Panc1 (cell line): Measurements from ENCODE around the gene PCLO. TPM values are rescaled to one million over a fixed set of nuclear protein-coding genes. Genes with fewer than 3 reads are reported as not detected.

Experiments
- ATAC-seq: fragments of 200-7000 bp; cut with Tn5 transposase; 2 replicates; pipeline ENCODE4 v1.9.1; 2020; ENCODE audit warnings: mild to moderate bottlenecking, moderate library complexity
- BruUV-seq: library from RNA; stranded (reverse); fragments of 400-500 nt; replicated peaks from 2 replicates; lab custom pipeline; 2021; lab: Mats Ljungman, UMichigan
- CTCF ChIA-PET: fragments of 300-600 bp; sonication (Branson Sonifier 250); formaldehyde crosslinking; loops from one replicate; lab custom pipeline; 2022; ENCODE audit warnings: antibody characterized with exemption; lab: Charles Lee
- POLR2A ChIA-PET: fragments of 300-600 bp; sonication (Branson Sonifier 250); formaldehyde crosslinking; loops from one replicate; lab custom pipeline; 2022; ENCODE audit warnings: antibody characterized with exemption; lab: Charles Lee
- DNase-seq: peaks from one replicate; pipeline ENCODE4 v3.0.0-alpha.2; 2010; ENCODE audit warnings: low read depth, low spot score
- H3K27ac ChIP-seq: 2 replicates; pipeline ENCODE4 v1.5.1; 2011; ENCODE audit warnings: mild to moderate bottlenecking, low read length, inconsistent platforms
- H3K27me3 ChIP-seq: fragments of 200-500 bp; sonication (Bioruptor generic); 2 replicates; pipeline ENCODE4 v1.6.0; 2014; ENCODE audit warnings: low read length, inconsistent platforms; ENCODE audit not compliant: control insufficient read depth, insufficient read depth
- H3K36me3 ChIP-seq: fragments of 200-500 bp; sonication (Bioruptor generic); 2 replicates; pipeline ENCODE4 v1.5.1; 2014; ENCODE audit warnings: inconsistent platforms, mild to moderate bottlenecking, low read length, moderate library complexity; ENCODE audit not compliant: control insufficient read depth, insufficient read depth
- H3K4me1 ChIP-seq: 2 replicates; pipeline ENCODE4 v1.5.1; 2011; ENCODE audit warnings: inconsistent platforms, mild to moderate bottlenecking, low read length, moderate library complexity; ENCODE audit not compliant: control insufficient read depth, insufficient read depth
- H3K4me3 ChIP-seq, 2 experiments: 2 replicates each; pipeline ENCODE4 v1.5.1; 2011 to 2012; ENCODE audit warnings: low read depth in 2 of 2, low read length in 2 of 2, mild to moderate bottlenecking in 2 of 2, inconsistent platforms in 1 of 2, moderate library complexity in 1 of 2
- H3K9me3 ChIP-seq: fragments of 200-500 bp; sonication (Bioruptor generic); 2 replicates; pipeline ENCODE4 v1.5.1; 2014; ENCODE audit warnings: low read depth, mild to moderate bottlenecking, inconsistent platforms, low read length, moderate library complexity; ENCODE audit not compliant: control insufficient read depth, insufficient read depth
- POLR2AphosphoS5 ChIP-seq: IDR thresholded peaks from 2 replicates; pipeline ENCODE4 v1.6.1; 2012; ENCODE audit warnings: mild to moderate bottlenecking, low read depth, low read length, moderate library complexity
- SIN3A ChIP-seq: IDR thresholded peaks from 2 replicates; pipeline ENCODE4 v1.6.1; 2012; ENCODE audit warnings: low read depth, mild to moderate bottlenecking, low read length, moderate library complexity, borderline replicate concordance; ENCODE audit not compliant: insufficient read depth
- TCF7L2 ChIP-seq: IDR thresholded peaks from 2 replicates; pipeline ENCODE4 v1.6.1; 2011; ENCODE audit warnings: mild to moderate bottlenecking, low read depth, low read length, inconsistent platforms
- in situ Hi-C: cut with HindIII; loops from 2 replicates; pipeline ENCODE4 v1.10.0; 2016; ENCODE audit warnings: low sequenced_read_pairs, low pct_unique_long_range_greater_than_20kb
- intact Hi-C: fragments of 100-400 bp; cut with micrococcal nuclease; formaldehyde crosslinking; loops from one replicate; pipeline ENCODE4 v1.10.0; 2022; ENCODE audit not compliant: unreplicated experiment
- total RNA-seq: library from RNA; stranded (reverse); gene quantifications from one replicate; pipeline ENCODE4 v1.2.1, GENCODE V29; 2021; ENCODE audit not compliant: unreplicated experiment
- TF ChIP-seq, protein P1 (sequence below), 2 experiments: IDR thresholded peaks; 2 replicates each; pipeline ENCODE4 v1.6.1; 2011 to 2012; ENCODE audit warnings: low read depth in 2 of 2, control low read depth in 1 of 2, low read length in 1 of 2, mild to moderate bottlenecking in 1 of 2, moderate library complexity in 1 of 2; ENCODE audit not compliant: insufficient read depth in 1 of 2
- TF ChIP-seq, protein P2 (sequence below): fragments of 450-650 bp; IDR thresholded peaks from 2 replicates; pipeline ENCODE4 v1.5.1; 2017; ENCODE audit warnings: mild to moderate bottlenecking

Gene PCLO
- total RNA-seq, 1 experiment from 2014 or later, result 1.1 TPM

DNA sequence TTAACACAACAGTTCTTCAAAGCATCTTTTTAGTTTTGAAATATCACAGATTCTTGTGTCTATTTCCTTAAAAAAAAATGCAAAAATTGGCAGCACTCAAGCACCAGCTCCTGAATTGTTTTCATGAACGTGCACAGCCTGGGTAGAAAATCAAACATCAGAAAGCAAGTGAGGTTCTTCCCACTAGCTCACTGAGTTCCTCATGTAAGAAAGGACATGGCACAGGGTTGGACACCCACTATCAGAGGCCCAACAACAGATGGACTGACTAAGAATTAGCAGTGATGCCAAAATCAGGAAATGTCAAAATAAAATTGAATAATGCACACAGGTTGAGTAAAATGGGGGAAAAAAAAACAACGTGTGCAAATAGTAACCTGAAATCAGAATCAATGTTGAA, 146.8 kb downstream of the PCLO start:
- DNase-seq (no peak), ATAC-seq (no peak)
- intact Hi-C loops, result no loop called here
- BruUV-seq, result no TSS peak
- no peak overlapping the region for H3K4me3 ChIP-seq
- no peaks in the 10 kb centered on the region for H3K9me3 ChIP-seq
- H3K27ac ChIP-seq, result no peak overlapping the region
- ChIA-PET POLR2A (no interaction called here), CTCF (no interaction called here)
- in situ Hi-C loops, result no loop called here
- H3K36me3 ChIP-seq, result no peaks in the 10 kb centered on the region
- H3K4me1 ChIP-seq, result no peaks in the 10 kb centered on the region
- TF ChIP-seq, protein P1, sequence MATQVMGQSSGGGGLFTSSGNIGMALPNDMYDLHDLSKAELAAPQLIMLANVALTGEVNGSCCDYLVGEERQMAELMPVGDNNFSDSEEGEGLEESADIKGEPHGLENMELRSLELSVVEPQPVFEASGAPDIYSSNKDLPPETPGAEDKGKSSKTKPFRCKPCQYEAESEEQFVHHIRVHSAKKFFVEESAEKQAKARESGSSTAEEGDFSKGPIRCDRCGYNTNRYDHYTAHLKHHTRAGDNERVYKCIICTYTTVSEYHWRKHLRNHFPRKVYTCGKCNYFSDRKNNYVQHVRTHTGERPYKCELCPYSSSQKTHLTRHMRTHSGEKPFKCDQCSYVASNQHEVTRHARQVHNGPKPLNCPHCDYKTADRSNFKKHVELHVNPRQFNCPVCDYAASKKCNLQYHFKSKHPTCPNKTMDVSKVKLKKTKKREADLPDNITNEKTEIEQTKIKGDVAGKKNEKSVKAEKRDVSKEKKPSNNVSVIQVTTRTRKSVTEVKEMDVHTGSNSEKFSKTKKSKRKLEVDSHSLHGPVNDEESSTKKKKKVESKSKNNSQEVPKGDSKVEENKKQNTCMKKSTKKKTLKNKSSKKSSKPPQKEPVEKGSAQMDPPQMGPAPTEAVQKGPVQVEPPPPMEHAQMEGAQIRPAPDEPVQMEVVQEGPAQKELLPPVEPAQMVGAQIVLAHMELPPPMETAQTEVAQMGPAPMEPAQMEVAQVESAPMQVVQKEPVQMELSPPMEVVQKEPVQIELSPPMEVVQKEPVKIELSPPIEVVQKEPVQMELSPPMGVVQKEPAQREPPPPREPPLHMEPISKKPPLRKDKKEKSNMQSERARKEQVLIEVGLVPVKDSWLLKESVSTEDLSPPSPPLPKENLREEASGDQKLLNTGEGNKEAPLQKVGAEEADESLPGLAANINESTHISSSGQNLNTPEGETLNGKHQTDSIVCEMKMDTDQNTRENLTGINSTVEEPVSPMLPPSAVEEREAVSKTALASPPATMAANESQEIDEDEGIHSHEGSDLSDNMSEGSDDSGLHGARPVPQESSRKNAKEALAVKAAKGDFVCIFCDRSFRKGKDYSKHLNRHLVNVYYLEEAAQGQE (IDR thresholded peaks at IDR 0.05; ENCODE audit: insufficient read depth in 1 of 2, low read depth in 2 of 2, low read length in 1 of 2), result no peak
- TF ChIP-seq TCF7L2 (no peak), SIN3A (no peak), POLR2AphosphoS5 (no peak)
- TF ChIP-seq, protein P2, sequence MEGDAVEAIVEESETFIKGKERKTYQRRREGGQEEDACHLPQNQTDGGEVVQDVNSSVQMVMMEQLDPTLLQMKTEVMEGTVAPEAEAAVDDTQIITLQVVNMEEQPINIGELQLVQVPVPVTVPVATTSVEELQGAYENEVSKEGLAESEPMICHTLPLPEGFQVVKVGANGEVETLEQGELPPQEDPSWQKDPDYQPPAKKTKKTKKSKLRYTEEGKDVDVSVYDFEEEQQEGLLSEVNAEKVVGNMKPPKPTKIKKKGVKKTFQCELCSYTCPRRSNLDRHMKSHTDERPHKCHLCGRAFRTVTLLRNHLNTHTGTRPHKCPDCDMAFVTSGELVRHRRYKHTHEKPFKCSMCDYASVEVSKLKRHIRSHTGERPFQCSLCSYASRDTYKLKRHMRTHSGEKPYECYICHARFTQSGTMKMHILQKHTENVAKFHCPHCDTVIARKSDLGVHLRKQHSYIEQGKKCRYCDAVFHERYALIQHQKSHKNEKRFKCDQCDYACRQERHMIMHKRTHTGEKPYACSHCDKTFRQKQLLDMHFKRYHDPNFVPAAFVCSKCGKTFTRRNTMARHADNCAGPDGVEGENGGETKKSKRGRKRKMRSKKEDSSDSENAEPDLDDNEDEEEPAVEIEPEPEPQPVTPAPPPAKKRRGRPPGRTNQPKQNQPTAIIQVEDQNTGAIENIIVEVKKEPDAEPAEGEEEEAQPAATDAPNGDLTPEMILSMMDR, result no peak
- no peaks in the 10 kb centered on the region for H3K27me3 ChIP-seq

DNA sequence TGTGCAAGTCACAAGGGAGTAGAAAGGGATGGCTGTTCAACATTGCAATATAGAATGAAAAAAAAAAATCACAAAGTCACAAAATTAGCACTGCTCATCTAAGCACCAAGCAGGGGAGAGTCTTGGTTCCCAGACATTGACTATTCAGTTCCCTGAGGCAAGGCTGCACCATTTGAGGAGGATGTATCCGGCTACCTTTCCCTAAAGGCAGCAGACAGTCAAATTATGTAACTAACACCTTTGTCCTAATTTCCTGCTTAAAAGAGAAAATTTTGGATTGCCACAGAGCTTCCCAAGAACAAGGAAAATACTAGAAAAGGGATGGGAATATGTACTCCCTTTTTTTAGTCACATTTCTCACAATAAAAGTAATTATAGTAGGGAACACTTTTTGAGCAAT, 148.1 kb downstream of the PCLO start:
- ChIA-PET POLR2A (no interaction called here), CTCF (no interaction called here)
- Histone ChIP-seq H3K27ac (no peak overlapping the region), H3K9me3 (no peaks in the 10 kb centered on the region), H3K27me3 (no peaks in the 10 kb centered on the region), H3K4me1 (no peaks in the 10 kb centered on the region), H3K4me3 (no peak overlapping the region), H3K36me3 (no peaks in the 10 kb centered on the region)
- no peak for DNase-seq
- no peak for ATAC-seq
- in situ Hi-C loops, result no loop called here
- no TSS peak for BruUV-seq
- TF ChIP-seq, protein P2, result no peak
- TF ChIP-seq TCF7L2 (no peak), POLR2AphosphoS5 (no peak), SIN3A (no peak)
- TF ChIP-seq, protein P1 (IDR thresholded peaks at IDR 0.05; ENCODE audit: insufficient read depth in 1 of 2, low read depth in 2 of 2, low read length in 1 of 2), result no peak
- intact Hi-C loops, result no loop called here
